ENCODE data around the gene KCNC3.

Gene KCNC3

GRCh38 chr19:50272263-50272897 lies 56.8 kb downstream of the KCNC3 start:
- DNase-seq = no peak

GRCh38 chr19:50269653-50270052 lies 59.5 kb downstream of the KCNC3 start:
- DNase-seq = no peak

DNA sequence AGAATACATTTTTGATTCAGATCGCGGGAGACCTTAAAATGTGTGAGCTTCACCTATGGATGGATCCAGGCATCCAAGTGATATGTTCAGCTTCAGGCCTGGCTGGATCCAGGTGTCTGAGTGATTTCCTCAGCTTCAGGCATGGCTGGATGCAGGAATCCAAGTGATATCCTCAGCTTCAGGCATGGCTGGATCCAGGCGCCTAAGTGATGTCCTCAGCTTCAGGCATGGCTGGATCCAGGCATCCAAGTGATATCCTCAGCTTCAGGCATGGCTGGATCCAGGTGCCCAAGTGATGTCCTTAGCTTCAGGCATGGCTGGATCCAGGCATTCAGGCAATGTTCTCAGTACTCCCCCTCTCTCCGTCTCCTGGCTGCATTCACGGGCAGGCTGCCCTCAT lies 60.7 kb downstream of the KCNC3 start:
- DNase-seq = no peak

DNA sequence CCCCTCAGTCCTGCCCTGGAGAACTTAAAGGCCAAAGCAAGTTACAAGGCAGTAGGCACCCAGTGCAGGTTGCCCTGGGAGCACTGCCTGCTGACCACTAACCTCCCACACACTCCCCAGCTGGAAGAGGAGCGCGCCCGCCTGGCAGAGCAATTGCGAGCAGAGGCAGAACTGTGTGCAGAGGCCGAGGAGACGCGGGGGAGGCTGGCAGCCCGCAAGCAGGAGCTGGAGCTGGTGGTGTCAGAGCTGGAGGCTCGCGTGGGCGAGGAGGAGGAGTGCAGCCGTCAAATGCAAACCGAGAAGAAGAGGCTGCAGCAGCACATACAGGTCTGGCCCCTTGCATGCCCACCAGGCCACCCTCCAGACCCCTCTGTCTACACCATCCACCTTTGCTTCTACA lies 61.1 kb downstream of the KCNC3 start:
- no peak for DNase-seq

- no peak for DNase-seq
Observed at GRCh38 chr19:50266896-50267295, 62.3 kb downstream of the KCNC3 start.

DNA sequence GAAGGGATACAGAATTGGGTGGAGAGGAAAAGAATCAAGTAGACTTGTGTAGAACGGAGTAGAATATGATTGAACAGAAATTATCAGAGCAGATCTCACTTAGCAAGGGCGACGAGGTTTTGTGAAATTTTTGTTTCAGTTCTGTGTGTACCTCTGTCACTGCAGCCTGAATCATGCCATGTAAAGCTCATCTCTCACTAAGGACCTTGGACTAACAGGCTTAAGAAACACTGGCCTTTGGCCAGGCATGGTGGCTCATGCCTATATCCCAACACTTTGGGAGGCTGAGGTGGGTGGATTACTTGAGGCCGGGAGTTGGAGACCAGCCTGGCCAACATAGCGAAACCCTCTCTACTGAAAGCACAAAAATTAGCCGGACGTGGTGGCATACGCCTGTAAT lies 63.1 kb downstream of the KCNC3 start:
- no peak for DNase-seq

DNA sequence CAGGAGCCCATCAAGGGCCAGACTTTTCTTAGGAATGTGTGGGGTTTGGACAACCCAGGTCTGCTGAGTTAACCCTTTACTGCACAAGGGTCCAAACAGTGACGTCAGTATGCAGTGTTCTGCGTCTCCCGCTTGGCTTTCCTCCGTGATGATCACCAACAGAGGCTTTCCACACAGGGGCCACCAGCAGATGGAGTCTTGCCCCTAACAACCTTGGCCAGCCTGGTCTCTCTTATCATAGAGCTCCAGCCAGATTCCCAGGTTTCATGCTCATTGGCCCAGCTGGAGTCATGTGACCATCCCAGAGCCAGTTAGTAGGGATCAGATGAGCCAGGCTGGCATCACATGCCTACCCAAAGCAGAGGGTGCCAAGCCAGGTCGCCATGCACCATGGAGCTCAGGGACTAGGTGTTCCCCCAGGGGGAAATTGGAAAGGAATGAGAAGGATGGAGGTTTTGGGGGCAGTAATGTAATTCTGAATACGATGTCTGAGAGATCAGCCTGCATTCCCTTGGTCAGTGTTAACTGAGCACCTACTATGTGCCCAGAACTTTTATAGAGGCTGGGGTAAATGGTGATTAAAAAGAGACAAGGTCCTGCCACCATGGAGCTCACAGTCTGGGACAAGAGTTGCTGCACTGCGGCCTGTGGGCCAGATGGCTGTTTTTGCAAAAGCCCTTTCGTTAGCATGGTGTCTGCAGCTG lies 64.5 kb downstream of the KCNC3 start:
- no peak for DNase-seq

DNA sequence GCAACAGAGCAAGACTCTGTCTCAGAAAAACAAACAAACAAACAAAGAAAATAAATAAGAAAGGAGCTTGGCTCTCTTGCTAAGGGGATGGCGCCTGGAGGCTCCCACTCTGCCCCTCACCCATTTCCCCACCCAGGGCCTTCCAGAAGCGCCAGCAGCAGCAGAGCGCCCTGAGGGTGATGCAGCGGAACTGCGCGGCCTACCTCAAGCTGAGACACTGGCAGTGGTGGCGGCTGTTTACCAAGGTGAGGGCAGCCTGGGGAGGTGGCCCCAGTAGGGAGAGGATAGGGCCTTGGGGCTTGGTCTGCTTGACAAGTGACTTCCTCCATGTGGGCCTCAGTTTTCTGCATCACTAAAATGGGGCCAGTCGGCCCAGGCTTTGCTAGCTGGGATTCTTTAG lies 66.0 kb downstream of the KCNC3 start:
- no peak for DNase-seq
